Central memory CD8-positive, alpha-beta T cell (primary cell): ENCODE measurements around the gene CRIP1.

ENCODE experiments used
- ATAC-seq: fragments of 150-1000 bp; cut with Tn5 transposase; replicated peaks from 2 replicates; pipeline ENCODE4 v1.10.0; 2022; ENCODE audit warnings: mild to moderate bottlenecking, moderate FRiP score, moderate number of reproducible peaks; ENCODE audit not compliant: poor library complexity, severe bottlenecking; ENCODE audit errors: extremely low read depth
- DNase-seq, 2 donors: peaks; one replicate each; pipeline ENCODE4 v3.0.0; 2021; ENCODE audit warnings: low spot score in 2 of 2
- H3K27ac Mint-ChIP-seq: one replicate; pipeline ENCODE4 v1.8.0; 2022; ENCODE audit warnings: low read depth, mild to moderate bottlenecking, moderate library complexity, mixed read lengths
- H3K27me3 Mint-ChIP-seq: one replicate; pipeline ENCODE4 v1.8.0; 2022; ENCODE audit warnings: mixed read lengths
- H3K36me3 Mint-ChIP-seq: one replicate; pipeline ENCODE4 v1.8.0; 2022; ENCODE audit warnings: mild to moderate bottlenecking, moderate library complexity, mixed read lengths; ENCODE audit not compliant: insufficient read depth
- H3K4me1 Mint-ChIP-seq: one replicate; pipeline ENCODE4 v1.8.0; 2022; ENCODE audit warnings: mixed read lengths
- H3K4me3 Mint-ChIP-seq: one replicate; pipeline ENCODE4 v1.8.0; 2022; ENCODE audit warnings: mild to moderate bottlenecking, moderate library complexity, mixed read lengths
- H3K9me3 Mint-ChIP-seq: one replicate; pipeline ENCODE4 v1.8.0; 2022; ENCODE audit warnings: mixed read lengths

CRIP1 gene

DNA sequence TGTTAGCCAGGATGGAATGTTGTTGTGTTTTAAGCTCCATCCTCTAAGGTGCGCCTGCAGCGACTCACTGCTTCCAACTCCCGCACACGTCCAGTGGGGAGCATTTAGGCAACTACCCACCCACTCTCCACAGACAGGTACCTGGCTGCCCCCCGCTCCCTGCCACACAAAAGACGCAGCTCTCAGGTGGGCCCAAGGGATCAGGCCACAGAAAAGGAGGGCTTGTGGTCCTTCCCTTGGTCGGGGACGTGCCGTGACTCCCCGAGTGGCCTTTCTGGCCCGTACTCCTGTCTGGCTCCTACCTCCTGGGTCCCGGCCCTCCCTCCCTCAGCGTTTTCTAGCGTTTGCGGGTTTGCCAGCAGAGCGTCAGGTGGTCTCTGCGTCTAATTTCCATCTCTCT is 20.6 kb downstream of the CRIP1 start:
- ATAC-seq: no peak
- Mint-ChIP-seq H3K4me3 (no peak overlapping the region), H3K4me1 (no peaks in the 10 kb centered on the region), H3K9me3 (no peaks in the 10 kb centered on the region), H3K36me3 (peaks cover 4% of the 10 kb centered on the region), H3K27ac (no peak overlapping the region), H3K27me3 (peaks cover 42% of the 10 kb centered on the region)
- DNase-seq: no peak

DNA sequence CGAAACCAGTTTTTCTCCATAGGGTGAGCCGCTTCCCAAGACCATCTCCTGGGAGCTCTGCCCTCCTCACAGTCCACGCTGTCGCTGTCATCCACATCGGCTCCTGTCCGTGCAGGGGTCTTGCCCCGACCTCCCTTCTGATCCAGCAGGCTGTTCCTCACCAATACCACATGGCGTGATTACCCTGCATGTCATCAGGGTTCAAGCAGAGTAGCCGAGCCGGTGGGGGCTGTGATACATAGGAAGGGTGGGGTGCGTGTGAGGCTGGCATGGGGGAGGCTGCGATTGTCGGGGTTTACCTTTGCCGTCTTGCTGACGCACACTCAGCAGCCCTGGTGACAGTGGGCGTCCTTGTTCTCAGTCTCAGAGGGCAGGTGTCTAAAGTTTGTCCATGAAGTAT is 21.4 kb downstream of the CRIP1 start:
- no peaks in the 10 kb centered on the region for H3K9me3 Mint-ChIP-seq
- no peak overlapping the region for H3K4me3 Mint-ChIP-seq
- ATAC-seq (no peak), DNase-seq (no peak)
- no peaks in the 10 kb centered on the region for H3K4me1 Mint-ChIP-seq
- peaks cover 2% of the 10 kb centered on the region for H3K36me3 Mint-ChIP-seq
- no peak overlapping the region for H3K27ac Mint-ChIP-seq
- H3K27me3 Mint-ChIP-seq: peaks cover 50% of the 10 kb centered on the region

DNA sequence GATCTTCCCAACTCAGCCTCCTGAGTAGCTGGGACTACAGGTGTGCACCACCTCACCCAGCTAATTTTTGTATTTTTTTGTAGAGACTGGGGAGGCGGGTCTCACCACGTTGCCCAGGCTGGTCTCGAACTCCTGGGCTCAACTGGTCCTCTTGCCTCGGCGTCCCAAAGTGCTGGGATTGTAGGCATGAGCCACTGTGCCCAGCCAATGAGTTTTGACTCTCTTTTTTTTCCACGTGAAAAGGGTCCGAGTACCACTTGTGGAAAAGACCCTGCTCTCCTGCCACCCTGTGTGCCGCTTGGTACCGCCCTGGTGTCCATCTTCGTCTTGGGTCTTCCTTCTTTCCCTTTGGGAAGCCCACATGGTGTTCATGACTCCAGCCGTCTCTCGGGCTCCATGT is 21.9 kb downstream of the CRIP1 start:
- no peak overlapping the region for H3K4me3 Mint-ChIP-seq
- DNase-seq: no peak
- H3K36me3 Mint-ChIP-seq: no peaks in the 10 kb centered on the region

DNA sequence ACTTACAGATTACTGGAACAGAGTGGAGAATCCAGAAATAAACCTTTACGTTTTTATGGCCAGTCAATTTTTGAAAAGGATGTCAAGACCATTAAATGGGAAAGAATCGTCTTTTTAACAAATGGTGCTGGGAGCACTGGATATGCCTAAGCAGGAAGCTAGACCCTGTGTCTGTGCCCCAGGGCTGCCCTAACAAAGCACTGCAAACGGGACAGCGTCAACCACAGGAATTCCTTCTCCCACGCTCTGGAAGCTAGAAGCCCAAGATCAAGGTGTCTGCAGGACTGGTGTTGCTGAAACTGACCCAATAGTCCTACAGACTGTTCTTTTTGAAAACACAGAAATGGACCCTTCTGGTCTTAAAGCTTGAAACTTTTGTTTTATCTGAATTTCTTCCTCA is 30.4 kb downstream of the CRIP1 start:
- Mint-ChIP-seq H3K27me3 (peaks cover 87% of the 10 kb centered on the region), H3K27ac (no peak overlapping the region), H3K4me3 (no peak overlapping the region), H3K36me3 (peaks cover 4% of the 10 kb centered on the region), H3K9me3 (no peaks in the 10 kb centered on the region), H3K4me1 (no peaks in the 10 kb centered on the region)
- no peak for DNase-seq
- ATAC-seq: no peak

More for the DNA sequence above, 21.9 kb downstream of the CRIP1 start:
- no peaks in the 10 kb centered on the region for H3K4me1 Mint-ChIP-seq
- H3K9me3 Mint-ChIP-seq: no peaks in the 10 kb centered on the region
- no peak for ATAC-seq
- no peak overlapping the region for H3K27ac Mint-ChIP-seq
- H3K27me3 Mint-ChIP-seq: peaks cover 55% of the 10 kb centered on the region

DNA sequence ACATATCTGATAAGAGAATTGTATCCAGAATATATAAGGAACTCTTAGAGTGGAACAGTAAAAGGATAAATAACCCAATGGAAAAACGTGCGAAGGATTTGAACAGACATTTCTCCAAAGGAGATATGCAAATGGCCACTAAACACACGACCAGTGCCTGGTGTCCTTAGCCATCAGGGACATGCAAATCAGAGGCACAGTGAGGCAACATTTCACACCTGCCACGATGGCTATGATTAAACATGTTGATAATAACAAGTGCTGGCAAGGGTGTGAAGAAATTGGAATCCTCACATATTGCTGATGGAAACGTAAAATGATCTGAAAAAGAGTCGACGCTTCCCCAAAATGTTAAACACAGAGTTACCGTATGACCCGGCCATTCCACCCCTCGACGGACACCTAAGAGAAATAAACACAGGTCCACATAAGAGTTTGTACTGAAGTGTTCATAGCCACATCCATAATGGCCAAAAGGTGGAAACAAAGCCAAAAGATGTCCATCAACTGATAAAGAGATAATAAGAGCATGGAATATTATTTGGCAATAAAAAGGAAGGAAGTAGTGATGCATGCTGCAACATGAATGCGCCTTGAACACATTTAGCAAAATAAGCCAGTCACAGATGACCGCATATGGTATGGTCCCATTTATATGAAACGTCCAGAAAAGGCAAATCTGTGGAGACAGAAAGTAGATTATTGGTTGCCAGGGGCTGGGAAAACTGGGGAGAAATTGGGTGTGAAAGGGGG is 33.4 kb downstream of the CRIP1 start:
- no peak for DNase-seq
- Mint-ChIP-seq H3K4me3 (no peak overlapping the region), H3K27ac (no peak overlapping the region), H3K27me3 (peaks cover 73% of the 10 kb centered on the region), H3K36me3 (peaks cover 5% of the 10 kb centered on the region), H3K9me3 (no peaks in the 10 kb centered on the region), H3K4me1 (no peaks in the 10 kb centered on the region)
- ATAC-seq: no peak

DNA sequence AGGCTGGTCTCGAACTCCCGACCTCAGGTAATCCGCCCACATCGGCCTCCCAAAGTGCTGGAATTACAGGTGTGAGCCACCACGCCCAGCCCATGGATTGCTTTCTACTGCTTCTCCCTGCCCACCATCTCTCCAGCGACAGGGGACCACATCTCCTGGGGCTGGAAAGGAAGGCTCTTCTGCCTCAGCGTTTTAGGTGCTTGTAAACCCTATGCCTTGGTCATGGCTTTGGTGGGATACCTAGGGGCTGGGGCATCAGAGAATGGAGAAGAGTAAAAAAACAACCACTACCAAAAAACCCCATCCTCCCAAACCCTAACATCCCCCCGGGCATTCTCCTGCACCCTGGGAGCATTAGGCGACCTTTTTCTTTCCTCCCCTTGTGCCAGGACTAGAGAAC is 38.6 kb downstream of the CRIP1 start:
- H3K9me3 Mint-ChIP-seq: no peaks in the 10 kb centered on the region
- no peak for DNase-seq
- no peak for ATAC-seq
- H3K4me3 Mint-ChIP-seq: peak overlapping the region; percentile 47
- H3K27ac Mint-ChIP-seq: no peak overlapping the region
- H3K4me1 Mint-ChIP-seq: peaks cover 10% of the 10 kb centered on the region
- peaks cover 54% of the 10 kb centered on the region for H3K27me3 Mint-ChIP-seq
- peaks cover 8% of the 10 kb centered on the region for H3K36me3 Mint-ChIP-seq

DNA sequence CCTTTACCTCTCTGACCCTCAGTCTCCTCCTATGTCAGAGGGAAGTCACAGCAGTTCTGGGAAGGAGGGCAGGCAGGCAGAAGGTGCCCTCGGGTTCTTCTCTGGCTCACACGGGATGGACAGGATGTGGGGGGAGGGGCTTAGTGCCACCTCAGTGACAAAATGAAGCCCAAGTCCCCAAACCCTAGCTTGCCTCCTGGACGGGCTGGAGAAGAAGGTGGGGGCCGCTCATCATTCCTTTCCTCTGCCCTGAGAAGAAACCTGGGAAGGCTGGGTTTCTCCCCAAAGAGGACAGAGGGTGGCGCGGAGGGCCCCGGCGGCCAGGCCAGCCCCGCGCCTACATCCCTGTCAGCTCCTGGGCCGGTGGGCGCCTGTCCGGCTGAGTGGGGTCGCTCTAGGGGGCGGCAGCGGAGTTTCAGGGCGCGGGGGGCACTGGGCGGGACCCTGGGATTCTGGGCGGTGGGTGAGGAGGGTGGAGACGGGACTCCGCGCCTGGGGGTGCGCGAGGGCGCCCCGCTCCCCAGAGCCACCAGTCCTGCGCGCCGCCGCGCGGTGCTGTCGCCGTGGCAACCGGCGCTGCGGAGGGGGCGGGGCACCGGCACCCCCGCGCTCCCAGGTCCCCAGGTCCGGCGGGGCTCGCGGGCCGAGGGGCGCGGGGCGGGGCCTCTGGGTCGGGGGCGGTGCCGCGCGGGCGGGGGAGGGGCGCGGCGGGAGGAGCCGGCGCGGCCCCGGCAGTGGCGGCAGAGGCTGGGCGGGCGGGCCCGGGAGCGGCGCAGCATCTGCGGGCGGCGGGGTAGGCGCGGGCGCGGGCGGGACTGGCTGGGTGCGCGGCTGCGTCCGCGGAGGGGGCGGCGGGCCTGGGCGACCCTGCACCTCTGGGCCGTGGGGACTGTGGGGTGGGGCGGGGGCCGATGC is 39.4 kb downstream of the CRIP1 start, which contains the start of gene TMEM121:
TSS of gene TMEM121 (plus strand) at position 723 of the 915 bp plus-strand sequence. CDS start 2,252 bp downstream, outside the sequence.
- H3K36me3 Mint-ChIP-seq: peaks cover 8% of the 10 kb centered on the region
- ATAC-seq: peak; percentile 19
- H3K4me1 Mint-ChIP-seq: peaks cover 10% of the 10 kb centered on the region
- no peaks in the 10 kb centered on the region for H3K9me3 Mint-ChIP-seq
- peak within 1 kb of the TSS; percentile 67 for H3K4me3 Mint-ChIP-seq
- no peak for DNase-seq
- H3K27me3 Mint-ChIP-seq: peaks cover 57% of the 10 kb centered on the region
- H3K27ac Mint-ChIP-seq: no peak within 1 kb of the TSS

DNA sequence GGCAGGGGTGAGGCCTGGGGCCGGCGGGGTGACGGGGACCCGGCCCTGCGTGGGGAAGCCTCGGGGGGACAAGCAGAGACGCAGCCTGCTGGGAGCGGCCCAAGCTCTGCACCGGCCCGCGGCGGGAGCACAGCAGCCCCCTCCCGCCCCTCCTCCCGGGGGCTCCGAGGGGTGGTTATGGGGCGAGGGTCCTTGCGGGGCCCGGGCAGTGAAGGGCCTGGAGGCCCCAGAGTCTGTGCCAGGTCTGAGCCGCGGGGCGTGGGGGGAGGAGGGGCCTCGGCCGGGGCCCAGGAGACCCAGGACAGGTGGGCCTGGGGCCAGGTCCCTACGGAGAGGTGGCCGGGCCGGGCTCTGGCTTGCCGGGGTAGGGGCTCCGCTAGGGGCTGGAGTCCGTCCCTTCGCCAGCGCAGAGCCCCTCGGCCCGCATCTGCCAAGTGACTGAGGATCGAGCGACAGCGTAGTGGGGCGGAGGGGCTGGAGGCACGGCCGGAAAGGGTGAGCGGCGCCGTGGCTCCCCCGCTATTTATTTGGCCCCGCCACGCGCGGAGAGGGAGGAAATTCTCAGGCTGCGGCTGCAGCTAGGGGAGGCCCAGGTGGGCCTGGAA is 40.2 kb downstream of the CRIP1 start:
- H3K4me3 Mint-ChIP-seq: peak overlapping the region; percentile 67
- peaks cover 10% of the 10 kb centered on the region for H3K4me1 Mint-ChIP-seq
- no peaks in the 10 kb centered on the region for H3K9me3 Mint-ChIP-seq
- DNase-seq (no peak), ATAC-seq (no peak)
- peaks cover 5% of the 10 kb centered on the region for H3K36me3 Mint-ChIP-seq
- H3K27me3 Mint-ChIP-seq: peaks cover 49% of the 10 kb centered on the region
- no peak overlapping the region for H3K27ac Mint-ChIP-seq

DNA sequence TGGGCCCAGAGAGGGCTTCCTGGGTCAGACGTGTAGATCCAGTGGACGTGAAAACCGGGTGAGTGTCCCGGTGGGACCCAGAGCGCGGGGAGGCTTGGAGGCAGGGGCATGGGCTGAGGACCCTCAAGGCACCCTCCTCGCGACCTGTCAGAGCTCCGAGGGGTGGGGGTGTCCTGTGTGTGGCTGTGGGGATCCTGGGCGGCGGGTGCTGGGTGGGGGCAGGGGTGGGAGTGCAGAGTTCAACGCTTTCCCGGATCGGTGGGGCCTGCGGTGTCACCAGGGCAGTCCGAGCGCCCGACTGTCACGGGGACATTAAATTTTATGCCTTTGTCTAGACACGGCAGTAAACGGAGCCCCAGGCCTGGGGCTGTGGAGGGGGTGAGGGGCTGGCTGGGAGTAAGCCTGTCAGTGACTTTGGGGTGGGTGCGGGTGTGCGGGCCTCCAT is 40.7 kb downstream of the CRIP1 start:
- H3K27me3 Mint-ChIP-seq: peaks cover 49% of the 10 kb centered on the region
- no peak for ATAC-seq
- no peak overlapping the region for H3K27ac Mint-ChIP-seq
- peaks cover 10% of the 10 kb centered on the region for H3K4me1 Mint-ChIP-seq
- H3K36me3 Mint-ChIP-seq: peaks cover 5% of the 10 kb centered on the region
- no peak for DNase-seq
- no peaks in the 10 kb centered on the region for H3K9me3 Mint-ChIP-seq
- H3K4me3 Mint-ChIP-seq: peak overlapping the region; percentile 67

DNA sequence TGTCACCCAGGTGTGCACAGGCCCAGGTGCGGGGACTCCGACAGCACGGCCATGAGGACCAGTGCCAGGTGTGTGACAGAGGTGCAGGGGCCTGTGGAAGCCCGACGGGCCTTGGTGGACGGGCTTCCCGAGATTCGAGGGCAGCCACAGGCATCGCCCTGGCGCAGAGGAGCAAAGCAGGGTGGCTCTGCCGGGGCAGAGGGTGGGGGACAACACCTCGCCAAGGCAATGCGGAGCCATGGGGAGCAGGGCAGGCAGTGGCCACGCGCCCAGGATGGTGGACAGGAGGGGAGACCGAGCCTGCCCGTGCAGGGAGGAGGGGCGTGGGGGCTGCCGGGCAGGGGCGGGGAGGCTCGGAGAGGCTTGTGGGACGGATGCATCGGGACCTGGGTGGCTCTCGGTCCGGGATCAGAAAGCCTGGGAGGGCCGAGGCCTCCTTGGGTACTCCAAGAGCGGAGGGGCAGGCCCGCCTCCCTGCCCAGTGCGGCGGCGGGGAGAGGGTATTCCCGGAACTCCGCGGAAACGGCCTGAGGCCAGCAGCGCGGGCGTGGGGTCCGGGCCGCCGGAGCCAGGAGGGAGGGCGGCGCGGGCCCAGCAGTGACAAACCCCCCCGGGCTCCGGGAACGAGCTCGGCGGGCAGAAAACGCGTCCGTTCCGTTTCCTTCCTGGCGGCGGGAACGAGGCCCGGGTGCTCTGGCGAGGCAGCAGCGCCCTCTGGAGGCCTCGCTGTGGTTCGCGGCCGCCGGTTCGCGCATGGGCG is 41.3 kb downstream of the CRIP1 start:
- H3K9me3 Mint-ChIP-seq: no peaks in the 10 kb centered on the region
- H3K36me3 Mint-ChIP-seq: peaks cover 5% of the 10 kb centered on the region
- peak; percentile 64 to 73 for DNase-seq
- H3K4me3 Mint-ChIP-seq: peak overlapping the region; percentile 67
- H3K27me3 Mint-ChIP-seq: peaks cover 49% of the 10 kb centered on the region
- peak; percentile 69 for ATAC-seq
- H3K27ac Mint-ChIP-seq: no peak overlapping the region
- peaks cover 10% of the 10 kb centered on the region for H3K4me1 Mint-ChIP-seq

DNA sequence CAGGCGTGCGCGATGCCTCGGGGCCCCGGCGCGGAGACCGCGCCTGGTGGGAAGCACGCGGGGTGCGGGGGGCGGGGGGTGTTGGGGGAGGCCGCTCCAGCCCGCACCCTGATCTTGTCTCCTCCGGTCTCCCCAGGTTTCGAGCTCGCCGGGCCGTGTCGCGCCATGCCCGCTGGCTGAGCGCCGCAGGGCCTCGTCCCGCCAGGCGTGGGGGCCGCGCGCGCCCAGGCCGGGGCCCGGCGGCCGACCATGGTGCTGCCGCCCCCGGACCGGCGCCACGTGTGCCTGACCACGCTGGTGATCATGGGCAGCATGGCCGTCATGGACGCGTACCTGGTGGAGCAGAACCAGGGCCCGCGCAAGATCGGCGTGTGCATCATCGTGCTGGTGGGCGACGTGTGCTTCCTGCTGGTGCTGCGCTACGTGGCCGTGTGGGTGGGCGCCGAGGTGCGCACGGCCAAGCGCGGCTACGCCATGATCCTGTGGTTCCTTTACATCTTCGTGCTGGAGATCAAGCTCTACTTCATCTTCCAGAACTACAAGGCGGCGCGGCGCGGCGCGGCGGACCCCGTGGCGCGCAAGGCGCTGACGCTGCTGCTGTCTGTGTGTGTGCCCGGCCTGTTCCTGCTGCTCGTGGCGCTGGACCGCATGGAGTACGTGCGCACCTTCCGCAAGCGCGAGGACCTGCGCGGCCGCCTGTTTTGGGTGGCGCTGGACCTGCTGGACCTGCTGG is 42.1 kb downstream of the CRIP1 start:
- no peak for ATAC-seq
- DNase-seq: no peak
- Mint-ChIP-seq H3K27me3 (peaks cover 46% of the 10 kb centered on the region), H3K27ac (no peak overlapping the region), H3K4me1 (peaks cover 10% of the 10 kb centered on the region), H3K9me3 (no peaks in the 10 kb centered on the region), H3K36me3 (peaks cover 5% of the 10 kb centered on the region), H3K4me3 (peak overlapping the region; percentile 67)

DNA sequence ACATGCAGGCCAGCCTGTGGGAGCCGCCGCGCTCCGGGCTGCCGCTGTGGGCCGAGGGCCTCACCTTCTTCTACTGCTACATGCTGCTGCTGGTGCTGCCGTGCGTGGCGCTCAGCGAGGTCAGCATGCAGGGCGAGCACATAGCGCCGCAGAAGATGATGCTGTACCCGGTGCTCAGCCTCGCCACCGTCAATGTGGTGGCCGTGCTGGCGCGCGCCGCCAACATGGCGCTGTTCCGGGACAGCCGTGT is 42.6 kb downstream of the CRIP1 start:
- H3K9me3 Mint-ChIP-seq: no peaks in the 10 kb centered on the region
- H3K4me1 Mint-ChIP-seq: peaks cover 10% of the 10 kb centered on the region
- peak overlapping the region; percentile 58 for H3K4me3 Mint-ChIP-seq
- H3K36me3 Mint-ChIP-seq: peaks cover 5% of the 10 kb centered on the region
- peaks cover 51% of the 10 kb centered on the region for H3K27me3 Mint-ChIP-seq
- no peak for ATAC-seq
- H3K27ac Mint-ChIP-seq: no peak overlapping the region
- DNase-seq: no peak
